Mesenchymal stem cell (in vitro differentiated cells and primary cell): ENCODE results near the gene DKK3.

Source experiments
- DNase-seq: peaks from one replicate; pipeline ENCODE4 v3.0.0-alpha.2; 2013
- H2AFZ ChIP-seq: one replicate; pipeline ENCODE4 v1.6.1; 2013; ENCODE audit warnings: low read depth, mild to moderate bottlenecking, control low read depth, inconsistent platforms, low read length, moderate library complexity
- H2AK5ac ChIP-seq: 2 replicates; pipeline ENCODE4 v1.6.1; 2013; ENCODE audit warnings: low read length, moderate library complexity, mild to moderate bottlenecking, inconsistent platforms; ENCODE audit not compliant: severe bottlenecking
- H2BK120ac ChIP-seq: one replicate; pipeline ENCODE4 v1.6.1; 2013; ENCODE audit warnings: low read depth, mild to moderate bottlenecking, inconsistent platforms, low read length, moderate library complexity
- H2BK12ac ChIP-seq, 2 experiments: one replicate each; pipeline ENCODE4 v1.6.1; 2013; ENCODE audit warnings: inconsistent platforms in 2 of 2, low read length in 2 of 2, mild to moderate bottlenecking in 2 of 2, moderate library complexity in 2 of 2, control low read depth in 1 of 2
- H2BK15ac ChIP-seq: one replicate; pipeline ENCODE4 v1.6.1; 2013; ENCODE audit warnings: mild to moderate bottlenecking, low read depth, inconsistent platforms; ENCODE audit not compliant: poor library complexity, severe bottlenecking
- H2BK5ac ChIP-seq: 2 replicates; pipeline ENCODE4 v1.6.1; 2013; ENCODE audit warnings: low read depth, mild to moderate bottlenecking, low read length, control low read depth, inconsistent platforms; ENCODE audit not compliant: poor library complexity, severe bottlenecking
- H3K14ac ChIP-seq, 2 experiments: one replicate each; pipeline ENCODE4 v1.6.1; 2013; ENCODE audit warnings: inconsistent platforms in 2 of 2, low read length in 2 of 2, control low read depth in 1 of 2, mild to moderate bottlenecking in 1 of 2, moderate library complexity in 1 of 2
- H3K18ac ChIP-seq, 2 experiments: one replicate each; pipeline ENCODE4 v1.6.1; 2013; ENCODE audit warnings: inconsistent platforms in 2 of 2, low read length in 2 of 2, control low read depth in 1 of 2, low read depth in 1 of 2, mild to moderate bottlenecking in 1 of 2
- H3K23ac ChIP-seq, 2 experiments: one replicate each; pipeline ENCODE4 v1.6.1; 2013; ENCODE audit warnings: inconsistent platforms in 2 of 2, low read length in 2 of 2, mild to moderate bottlenecking in 2 of 2, moderate library complexity in 2 of 2, control low read depth in 1 of 2
- H3K27ac ChIP-seq: 2 replicates; pipeline ENCODE4 v1.5.1; 2013; ENCODE audit warnings: mild to moderate bottlenecking, moderate library complexity, low read length, control low read depth, inconsistent platforms; ENCODE audit not compliant: poor library complexity, severe bottlenecking
- H3K27me3 ChIP-seq, 2 experiments: 2 replicates each; pipeline versions ENCODE4 v1.6.1 to v1.7.0; 2013; ENCODE audit warnings: low read length in 2 of 2, mild to moderate bottlenecking in 2 of 2, moderate library complexity in 2 of 2, control low read depth in 1 of 2, inconsistent platforms in 1 of 2; ENCODE audit not compliant: control insufficient read depth in 1 of 2, insufficient read depth in 1 of 2
- H3K36me3 ChIP-seq, 2 experiments: 2 replicates each; pipeline versions ENCODE4 v1.6.1 to v1.7.0; 2013; ENCODE audit warnings: low read length in 2 of 2, control low read depth in 1 of 2, inconsistent platforms in 1 of 2, low read depth in 1 of 2, mild to moderate bottlenecking in 1 of 2; ENCODE audit not compliant: insufficient read depth in 2 of 2, control insufficient read depth in 1 of 2
- H3K4ac ChIP-seq, 2 experiments: one replicate each; pipeline ENCODE4 v1.6.1; 2013; ENCODE audit warnings: inconsistent platforms in 2 of 2, low read length in 2 of 2, mild to moderate bottlenecking in 2 of 2, moderate library complexity in 2 of 2, control low read depth in 1 of 2, low read depth in 1 of 2
- H3K4me1 ChIP-seq: 2 replicates; pipeline ENCODE4 v1.6.1; 2013; ENCODE audit warnings: low read depth, low read length, control low read depth; ENCODE audit not compliant: control insufficient read depth, insufficient read depth
- H3K4me2 ChIP-seq: 2 replicates; pipeline ENCODE4 v1.6.1; 2013; ENCODE audit warnings: low read length, mild to moderate bottlenecking, inconsistent platforms; ENCODE audit not compliant: poor library complexity, severe bottlenecking
- H3K4me3 ChIP-seq, 2 experiments: 2 replicates each; pipeline versions ENCODE4 v1.5.1 to v1.7.0; 2013; ENCODE audit warnings: low read length in 2 of 2, mild to moderate bottlenecking in 2 of 2, control low read depth in 1 of 2, low read depth in 1 of 2; ENCODE audit not compliant: insufficient read depth in 1 of 2
- H3K79me1 ChIP-seq: replicated peaks from 2 replicates; pipeline ENCODE4 v1.6.1; 2013; ENCODE audit warnings: mild to moderate bottlenecking, control low read depth, low read length, inconsistent platforms; ENCODE audit not compliant: poor library complexity, severe bottlenecking
- H3K9ac ChIP-seq: 2 replicates; pipeline ENCODE4 v1.7.0; 2013; ENCODE audit warnings: mild to moderate bottlenecking, low read length, moderate library complexity
- H3K9me3 ChIP-seq: 2 replicates; pipeline ENCODE4 v1.7.0; 2013; ENCODE audit warnings: mild to moderate bottlenecking, low read length; ENCODE audit not compliant: control insufficient read depth
- H4K8ac ChIP-seq: one replicate; pipeline ENCODE4 v1.6.1; 2013; ENCODE audit warnings: inconsistent platforms, mild to moderate bottlenecking, low read length, moderate library complexity
- H4K91ac ChIP-seq: one replicate; pipeline ENCODE4 v1.6.1; 2013; ENCODE audit warnings: mild to moderate bottlenecking, low read length, inconsistent platforms
- WGBS: methylation state at CpG from one replicate; pipeline ENCODE4 v1.1.7; 2013; ENCODE audit warnings: mixed read lengths; 5-methylcytosine and 5-hydroxymethylcytosine counted together

The DKK3 gene

DNA sequence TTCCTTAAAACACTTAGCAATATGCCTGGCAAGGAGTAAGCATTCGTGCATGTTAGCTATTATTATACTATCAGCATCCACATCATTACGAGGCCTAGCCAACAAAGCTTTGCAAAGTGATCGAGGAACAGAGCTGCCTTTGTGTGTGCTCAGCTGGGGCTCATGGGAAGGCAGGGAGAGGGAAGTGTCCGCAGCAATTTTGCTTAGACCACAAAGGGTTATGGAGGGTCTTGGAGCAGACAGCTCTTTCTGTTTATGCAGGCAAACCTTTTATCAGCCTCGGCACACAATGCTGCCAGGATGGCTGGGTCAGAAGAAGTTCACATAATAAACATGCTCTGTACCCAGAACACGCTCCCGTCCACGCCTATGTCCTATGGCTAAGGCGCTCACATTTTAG is 10.9 kb upstream of the DKK3 start:
- DNase-seq: no peak
- Histone ChIP-seq H3K4me3 (peak overlapping the region in 1 of 2 experiments; percentile 34), H3K14ac (no peak overlapping the region), H2BK12ac (peak overlapping the region in 1 of 2 experiments; percentile 0), H2BK120ac (no peak overlapping the region), H2BK5ac (no peak overlapping the region), H3K9me3 (peaks cover 3% of the 10 kb centered on the region), H3K4me1 (no peaks in the 10 kb centered on the region), H3K9ac (peak overlapping the region; percentile 26), H3K23ac (no peak overlapping the region), H2AK5ac (no peak overlapping the region), H2AFZ (no peak overlapping the region), H3K36me3 (no peaks in the 10 kb centered on the region), H3K79me1 (no peaks in the 10 kb centered on the region), H4K91ac (no peak overlapping the region), H2BK15ac (no peak overlapping the region), H3K4ac (no peak overlapping the region), H3K27ac (no peak overlapping the region), H3K18ac (no peak overlapping the region), H4K8ac (no peak overlapping the region), H3K27me3 (no peaks in the 10 kb centered on the region), H3K4me2 (no peak overlapping the region)
- 86% methylated on average over 8 of the region's 9 CpGs for WGBS

DNA sequence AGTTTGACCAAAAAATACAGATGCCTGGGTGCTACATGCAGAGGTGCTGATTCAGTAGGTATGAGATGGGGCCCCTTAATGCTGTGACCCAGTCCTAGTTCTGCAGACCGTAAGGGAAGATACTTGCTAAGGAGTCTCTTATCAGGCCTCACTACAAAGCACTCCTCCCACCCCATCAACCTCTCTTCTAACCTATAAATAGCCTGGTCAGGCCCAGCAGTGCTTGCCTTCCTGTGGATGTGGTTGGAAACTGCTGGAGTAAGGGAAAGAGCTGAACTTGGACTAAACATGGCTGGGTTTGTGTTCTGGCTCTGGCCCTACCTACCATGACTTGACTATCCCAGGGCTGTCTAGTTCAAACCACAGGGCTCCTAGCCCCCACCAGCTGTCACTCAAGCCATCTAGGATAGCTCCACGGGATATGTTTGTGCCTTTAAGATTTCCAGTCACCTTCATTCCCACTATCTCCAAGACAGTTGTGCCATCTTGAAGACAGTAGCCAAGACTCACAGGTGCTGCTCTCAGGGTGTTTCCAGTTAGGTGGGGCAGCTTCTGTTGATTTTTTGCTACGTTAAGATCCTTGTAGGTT is 9.5 kb upstream of the DKK3 start:
- H4K8ac ChIP-seq: peak overlapping the region; percentile 45
- H3K36me3 ChIP-seq: no peaks in the 10 kb centered on the region
- 66% methylated on average over 2 of the region's 3 CpGs for WGBS
- peak; percentile 42 for DNase-seq
- no peak overlapping the region for H3K4me3 ChIP-seq
- no peak overlapping the region for H3K23ac ChIP-seq
- H3K9ac ChIP-seq: peak overlapping the region; percentile 17
- H3K4ac ChIP-seq: no peak overlapping the region
- H3K4me2 ChIP-seq: no peak overlapping the region
- H3K27me3 ChIP-seq: no peaks in the 10 kb centered on the region
- H3K27ac ChIP-seq: no peak overlapping the region
- no peak overlapping the region for H2BK15ac ChIP-seq
- H2AFZ ChIP-seq: no peak overlapping the region
- peak overlapping the region; percentile 38 to 52 for H3K18ac ChIP-seq
- H2BK120ac ChIP-seq: no peak overlapping the region
- H3K14ac ChIP-seq: no peak overlapping the region
- no peaks in the 10 kb centered on the region for H3K9me3 ChIP-seq
- no peak overlapping the region for H2BK5ac ChIP-seq
- no peaks in the 10 kb centered on the region for H3K79me1 ChIP-seq
- H4K91ac ChIP-seq: peak overlapping the region; percentile 34
- H2AK5ac ChIP-seq: no peak overlapping the region
- peak overlapping the region; percentile 19 to 44 for H2BK12ac ChIP-seq
- no peaks in the 10 kb centered on the region for H3K4me1 ChIP-seq

DNA sequence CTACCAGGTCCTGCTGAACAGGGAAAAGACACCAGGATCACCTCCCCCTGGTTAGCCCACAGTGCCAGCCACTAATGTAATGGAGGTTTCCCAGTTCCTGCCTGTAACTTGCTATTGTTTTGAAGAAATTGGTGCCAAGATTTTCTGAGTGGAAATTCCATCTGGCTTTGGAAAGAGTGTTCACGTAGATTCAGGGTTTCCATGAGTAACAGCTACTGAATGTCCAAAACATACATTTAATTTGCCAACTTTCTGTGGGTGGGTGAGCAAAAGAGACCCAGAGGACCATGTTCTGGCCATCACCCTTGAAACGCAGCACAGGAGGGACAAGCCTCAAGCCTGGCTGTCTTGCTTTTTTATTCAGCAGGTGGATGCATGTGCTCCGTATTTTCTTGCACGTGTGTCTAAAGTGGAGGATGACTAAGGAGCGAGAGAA is 8.8 kb upstream of the DKK3 start:
- Histone ChIP-seq H3K36me3 (no peaks in the 10 kb centered on the region), H3K27me3 (no peaks in the 10 kb centered on the region), H3K27ac (no peak overlapping the region), H2BK15ac (no peak overlapping the region), H4K8ac (no peak overlapping the region), H2BK5ac (no peak overlapping the region), H4K91ac (no peak overlapping the region), H3K9me3 (no peaks in the 10 kb centered on the region), H3K4me2 (no peak overlapping the region), H2BK120ac (no peak overlapping the region), H3K18ac (no peak overlapping the region), H3K4me1 (no peaks in the 10 kb centered on the region), H3K14ac (no peak overlapping the region), H3K4me3 (no peak overlapping the region), H2AK5ac (no peak overlapping the region), H2BK12ac (no peak overlapping the region), H3K4ac (no peak overlapping the region), H3K79me1 (no peaks in the 10 kb centered on the region), H3K23ac (no peak overlapping the region), H3K9ac (peak overlapping the region; percentile 17), H2AFZ (no peak overlapping the region)
- WGBS: 70% methylated on average over 4 of the region's 5 CpGs
- peak; percentile 48 for DNase-seq

DNA sequence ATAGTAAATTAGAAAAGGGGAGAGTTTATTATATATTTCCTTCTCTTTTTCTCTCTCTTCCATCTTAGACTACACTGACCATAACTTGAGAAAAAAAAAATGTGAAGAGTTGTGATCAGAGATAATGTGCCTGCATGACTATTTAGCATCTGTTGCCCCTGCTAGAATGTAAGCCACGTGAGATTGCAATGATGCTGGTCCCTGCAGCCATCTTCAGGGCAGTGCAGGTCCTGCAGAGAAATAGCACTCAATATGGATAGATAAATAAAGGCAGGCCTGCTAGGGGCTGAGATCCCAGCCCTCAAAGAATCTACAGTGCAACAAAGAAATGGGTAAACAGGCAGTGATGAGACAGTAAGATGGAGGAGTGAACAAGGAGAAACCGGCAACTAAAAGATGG is 7.8 kb upstream of the DKK3 start:
- no peaks in the 10 kb centered on the region for H3K36me3 ChIP-seq
- no peak overlapping the region for H3K4me2 ChIP-seq
- H2BK15ac ChIP-seq: no peak overlapping the region
- no peak overlapping the region for H3K18ac ChIP-seq
- H3K4ac ChIP-seq: no peak overlapping the region
- 84% methylated on average over 2 of the region's 2 CpGs for WGBS
- no peak overlapping the region for H4K91ac ChIP-seq
- no peaks in the 10 kb centered on the region for H3K79me1 ChIP-seq
- no peak overlapping the region for H2AFZ ChIP-seq
- H2BK5ac ChIP-seq: no peak overlapping the region
- no peak overlapping the region for H3K23ac ChIP-seq
- H2BK12ac ChIP-seq: no peak overlapping the region
- H3K4me3 ChIP-seq: no peak overlapping the region
- no peak overlapping the region for H4K8ac ChIP-seq
- no peak for DNase-seq
- H3K4me1 ChIP-seq: no peaks in the 10 kb centered on the region
- H3K14ac ChIP-seq: no peak overlapping the region
- H3K27ac ChIP-seq: no peak overlapping the region
- no peaks in the 10 kb centered on the region for H3K27me3 ChIP-seq
- no peak overlapping the region for H3K9ac ChIP-seq
- no peak overlapping the region for H2AK5ac ChIP-seq
- no peak overlapping the region for H2BK120ac ChIP-seq
- H3K9me3 ChIP-seq: no peaks in the 10 kb centered on the region
